Adrenal gland (tissue), 5 donors: Measurements from ENCODE around the gene TEDDM1.

Experiments
- POLR2A ChIP-seq, 2 donors: fragments of 450-650 bp; IDR thresholded peaks; one replicate each; pipeline ENCODE4 v1.6.1; 2017; ENCODE audit warnings: antibody characterized with exemption in 2 of 2, mild to moderate bottlenecking in 2 of 2, moderate library complexity in 1 of 2
- TF ChIP-seq, protein P1 (sequence below), 6 experiments: fragments of 450-650 bp in 4 of 6; fragments of 200-600 bp in 2 of 6; sonication (generic) in 1 of 6; IDR thresholded peaks; 1 replicate in 5 of 6; 2 replicates in 1 of 6; pipeline versions ENCODE4 v1.5.1 to v1.8.0; 2016 to 2021; ENCODE audit warnings: antibody characterized with exemption in 6 of 6, mild to moderate bottlenecking in 2 of 6, moderate library complexity in 1 of 6
- donor health status: DM: no; HTN: no; CAD: no.

DNA sequence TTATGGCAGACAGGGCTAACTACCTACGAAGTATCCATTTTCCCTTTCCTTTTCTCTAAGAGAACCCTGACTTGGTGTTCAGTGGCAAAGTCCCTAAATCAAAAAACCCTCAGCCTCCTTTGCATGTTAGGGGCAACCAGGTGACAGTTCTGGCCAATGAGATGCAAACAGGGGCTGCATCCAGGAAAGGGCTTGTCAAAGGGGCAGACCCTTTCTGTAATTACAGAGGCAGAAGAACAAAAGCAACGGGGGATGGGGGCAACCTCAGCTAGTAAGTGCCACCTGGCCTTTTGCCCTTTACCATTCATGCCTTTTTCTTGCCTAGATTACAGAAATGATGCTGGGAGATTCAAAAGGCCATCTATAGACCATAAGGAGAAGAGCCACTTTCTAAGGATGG lies 43.3 kb downstream of the TEDDM1 start:
- TF ChIP-seq, protein P1, sequence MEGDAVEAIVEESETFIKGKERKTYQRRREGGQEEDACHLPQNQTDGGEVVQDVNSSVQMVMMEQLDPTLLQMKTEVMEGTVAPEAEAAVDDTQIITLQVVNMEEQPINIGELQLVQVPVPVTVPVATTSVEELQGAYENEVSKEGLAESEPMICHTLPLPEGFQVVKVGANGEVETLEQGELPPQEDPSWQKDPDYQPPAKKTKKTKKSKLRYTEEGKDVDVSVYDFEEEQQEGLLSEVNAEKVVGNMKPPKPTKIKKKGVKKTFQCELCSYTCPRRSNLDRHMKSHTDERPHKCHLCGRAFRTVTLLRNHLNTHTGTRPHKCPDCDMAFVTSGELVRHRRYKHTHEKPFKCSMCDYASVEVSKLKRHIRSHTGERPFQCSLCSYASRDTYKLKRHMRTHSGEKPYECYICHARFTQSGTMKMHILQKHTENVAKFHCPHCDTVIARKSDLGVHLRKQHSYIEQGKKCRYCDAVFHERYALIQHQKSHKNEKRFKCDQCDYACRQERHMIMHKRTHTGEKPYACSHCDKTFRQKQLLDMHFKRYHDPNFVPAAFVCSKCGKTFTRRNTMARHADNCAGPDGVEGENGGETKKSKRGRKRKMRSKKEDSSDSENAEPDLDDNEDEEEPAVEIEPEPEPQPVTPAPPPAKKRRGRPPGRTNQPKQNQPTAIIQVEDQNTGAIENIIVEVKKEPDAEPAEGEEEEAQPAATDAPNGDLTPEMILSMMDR (IDR thresholded peaks at IDR 0.05): no peak
- no peak for TF ChIP-seq POLR2A (IDR thresholded peaks at IDR 0.05)
